ENCODE results near the gene RANBP3.

RANBP3 gene

GRCh38 chr19:5925830-5926427 lies 52.0 kb downstream of the RANBP3 start:
- DNase-seq (ENCODE audit: low read depth): no peak

- no peak for DNase-seq (ENCODE audit: low read depth)
Measured at GRCh38 chr19:5923356-5923755, 54.6 kb downstream of the RANBP3 start.

DNA sequence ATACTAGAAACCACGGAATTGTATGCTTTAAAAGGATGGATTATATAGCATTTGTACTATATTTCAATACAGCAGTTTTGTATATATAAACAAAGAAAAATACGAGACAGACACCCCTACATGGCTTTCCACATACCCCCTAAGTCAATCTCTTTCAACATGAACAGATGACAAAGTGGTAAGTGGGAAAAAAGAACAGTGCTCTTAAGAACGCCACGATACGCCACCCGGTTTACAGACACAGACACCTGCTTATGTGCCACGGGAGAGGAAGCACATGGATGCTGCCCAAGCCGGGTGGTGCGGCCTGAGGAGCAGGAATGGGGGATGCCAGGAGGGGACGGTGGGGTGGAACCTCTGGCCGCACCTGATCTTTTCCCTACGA lies 55.8 kb downstream of the RANBP3 start:
- DNase-seq (ENCODE audit: low read depth): no peak

GRCh38 chr19:5921516-5922160 lies 56.3 kb downstream of the RANBP3 start:
- no peak for DNase-seq (ENCODE audit: low read depth)

- DNase-seq (ENCODE audit: low read depth): no peak
Measured at GRCh38 chr19:5918463-5919079, 59.4 kb downstream of the RANBP3 start.

DNA sequence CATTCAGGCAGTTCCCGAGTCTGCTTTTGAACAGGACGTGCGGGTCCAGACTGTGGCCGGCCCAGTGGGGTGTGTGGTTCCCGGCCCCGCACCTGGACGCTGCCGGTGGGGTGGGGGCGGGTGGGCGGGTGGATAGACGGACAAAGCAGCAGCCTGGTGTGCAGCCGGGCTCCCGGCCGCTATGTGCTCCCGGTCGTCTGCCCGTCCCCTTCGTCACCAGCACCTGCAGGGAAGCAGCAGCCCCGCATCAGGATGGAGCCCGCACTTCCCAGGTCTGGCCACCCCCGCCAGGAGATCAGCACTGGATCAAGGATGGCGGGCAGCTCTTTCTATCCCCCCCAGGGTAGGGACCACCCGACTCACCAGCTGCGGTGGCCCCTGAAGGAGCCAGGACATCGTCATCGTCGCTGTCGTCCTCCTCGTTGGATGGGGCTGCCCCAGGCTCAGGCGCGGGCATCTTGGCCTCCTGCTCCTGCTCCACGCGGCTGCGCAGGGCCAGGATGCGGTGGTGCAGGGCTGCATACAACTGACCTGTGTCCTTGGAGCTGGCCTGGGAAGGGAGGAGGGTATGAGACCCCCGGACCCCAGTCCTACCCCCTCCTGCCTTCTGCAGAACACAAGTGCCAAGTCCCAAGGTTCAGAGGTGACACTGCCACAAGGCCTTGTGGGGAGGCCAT lies 60.4 kb downstream of the RANBP3 start:
- DNase-seq (ENCODE audit: low read depth): no peak

- no peak for DNase-seq (ENCODE audit: low read depth)
Measured at GRCh38 chr19:5916181-5916708, 61.7 kb downstream of the RANBP3 start.

GRCh38 chr19:5915782-5916165 lies 62.2 kb downstream of the RANBP3 start:
- no peak for DNase-seq (ENCODE audit: low read depth)

DNA sequence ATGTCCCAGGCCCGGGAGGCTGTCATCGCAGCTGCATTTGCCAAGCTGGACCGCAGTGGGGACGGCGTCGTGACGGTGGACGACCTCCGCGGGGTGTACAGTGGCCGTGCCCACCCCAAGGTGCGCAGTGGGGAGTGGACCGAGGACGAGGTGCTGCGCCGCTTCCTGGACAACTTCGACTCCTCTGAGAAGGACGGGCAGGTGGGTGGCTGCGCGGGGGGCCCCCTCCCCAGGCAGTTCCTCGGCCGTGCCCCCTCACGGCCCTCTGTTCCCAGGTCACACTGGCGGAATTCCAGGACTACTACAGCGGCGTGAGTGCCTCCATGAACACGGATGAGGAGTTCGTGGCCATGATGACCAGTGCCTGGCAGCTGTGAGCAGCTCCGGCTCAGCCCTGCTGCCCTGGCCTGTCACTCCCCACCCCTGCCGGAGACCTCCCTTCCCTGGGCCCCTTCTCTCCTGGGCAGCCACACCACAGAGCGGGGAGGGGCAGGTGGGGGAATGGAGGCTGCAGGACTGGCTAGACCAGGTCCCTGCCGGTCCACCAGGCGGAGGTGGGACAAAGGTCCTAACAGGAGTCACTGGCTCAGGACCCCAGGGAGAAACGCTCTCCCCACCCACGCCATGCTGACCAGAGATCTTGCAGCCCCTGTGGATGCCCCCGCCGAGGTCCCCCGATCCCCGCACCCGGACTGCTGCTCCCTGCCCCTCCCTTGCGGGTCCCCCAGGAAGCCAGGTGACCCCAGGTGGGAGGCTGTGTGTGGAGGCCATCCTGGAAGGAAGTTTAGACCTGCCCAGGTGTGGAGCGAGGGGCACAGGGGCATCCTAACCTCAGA lies 62.8 kb downstream of the RANBP3 start:
- DNase-seq (ENCODE audit: low read depth): no peak

GRCh38 chr19:5914358-5914774 lies 63.6 kb downstream of the RANBP3 start:
- DNase-seq (ENCODE audit: low read depth): no peak

GRCh38 chr19:5913739-5914357 lies 64.1 kb downstream of the RANBP3 start, which contains the start of gene CAPS:
CAPS (plus strand) TSS chr19:5914254; CDS start chr19:5914407, 153 bp downstream.
- no peak for DNase-seq (ENCODE audit: low read depth)

DNA sequence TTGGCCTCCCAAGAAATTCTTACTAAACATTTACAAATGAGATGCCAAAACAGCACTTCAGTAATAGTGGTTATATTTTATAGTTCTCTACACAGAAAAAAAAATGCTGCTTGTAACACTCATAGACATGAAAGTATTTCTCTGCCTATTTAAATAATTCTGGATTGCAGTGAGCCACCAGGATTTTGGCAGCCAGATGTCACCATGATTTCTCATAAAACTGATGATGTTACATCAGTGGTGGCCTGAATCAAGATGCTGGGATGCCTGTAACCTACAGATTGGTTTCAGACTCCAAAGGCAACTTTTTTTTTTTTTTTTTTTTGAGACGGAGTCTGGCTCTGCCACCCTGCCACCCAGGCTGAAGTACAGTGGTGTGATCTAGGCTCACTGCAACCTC lies 66.6 kb downstream of the RANBP3 start:
- DNase-seq (ENCODE audit: low read depth): no peak

- no peak for DNase-seq (ENCODE audit: low read depth)
Measured at GRCh38 chr19:5910638-5910907, 67.4 kb downstream of the RANBP3 start.

- no peak for DNase-seq (ENCODE audit: low read depth)
Measured at GRCh38 chr19:5908773-5909442, 69.0 kb downstream of the RANBP3 start.

GRCh38 chr19:5907241-5907640 lies 70.7 kb downstream of the RANBP3 start:
- DNase-seq (ENCODE audit: low read depth): no peak

- no peak for DNase-seq (ENCODE audit: low read depth)
Measured at GRCh38 chr19:5905114-5905778, 72.7 kb downstream of the RANBP3 start.

DNA sequence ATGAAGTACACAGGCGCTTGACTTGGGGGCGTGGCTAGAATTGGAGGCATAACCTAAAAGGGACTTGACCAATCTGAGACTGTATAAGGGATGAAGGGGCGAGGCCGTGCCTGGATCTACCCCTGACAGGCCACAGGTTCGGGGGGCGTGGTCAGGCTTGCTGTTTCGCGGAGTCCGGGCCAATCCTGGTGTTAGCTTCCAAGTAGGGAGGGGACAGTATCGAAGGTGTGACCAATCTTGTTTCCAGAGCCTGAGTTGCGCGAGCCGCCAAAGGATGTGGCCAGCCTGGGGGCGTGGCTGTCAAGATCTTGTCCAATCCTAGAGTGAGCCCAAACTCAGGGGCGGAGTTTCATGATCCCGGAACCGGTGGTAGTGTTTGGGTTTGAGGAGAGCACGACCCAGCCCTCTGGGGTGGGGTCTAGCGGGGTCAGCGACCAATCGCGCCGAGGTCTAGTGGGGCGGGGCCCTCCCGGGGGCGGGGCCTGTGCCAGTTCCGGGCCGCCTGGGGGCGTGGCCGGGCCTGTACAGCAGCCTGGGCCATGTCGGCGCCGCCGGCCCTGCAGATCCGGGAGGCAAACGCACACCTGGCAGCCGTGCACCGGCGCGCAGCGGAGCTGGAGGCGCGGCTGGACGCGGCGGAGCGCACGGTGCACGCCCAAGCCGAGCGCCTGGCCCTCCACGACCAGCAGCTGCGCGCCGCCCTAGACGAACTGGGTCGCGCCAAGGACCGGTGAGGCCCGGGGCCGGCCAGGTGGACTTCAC lies 73.4 kb downstream of the RANBP3 start, which contains the start of gene VMAC:
VMAC (plus strand) TSS at position 521 of the 762 bp plus-strand sequence; CDS start at position 540, 19 bp downstream.
- peak; percentile 100 for DNase-seq (ENCODE audit: low read depth)

DNA sequence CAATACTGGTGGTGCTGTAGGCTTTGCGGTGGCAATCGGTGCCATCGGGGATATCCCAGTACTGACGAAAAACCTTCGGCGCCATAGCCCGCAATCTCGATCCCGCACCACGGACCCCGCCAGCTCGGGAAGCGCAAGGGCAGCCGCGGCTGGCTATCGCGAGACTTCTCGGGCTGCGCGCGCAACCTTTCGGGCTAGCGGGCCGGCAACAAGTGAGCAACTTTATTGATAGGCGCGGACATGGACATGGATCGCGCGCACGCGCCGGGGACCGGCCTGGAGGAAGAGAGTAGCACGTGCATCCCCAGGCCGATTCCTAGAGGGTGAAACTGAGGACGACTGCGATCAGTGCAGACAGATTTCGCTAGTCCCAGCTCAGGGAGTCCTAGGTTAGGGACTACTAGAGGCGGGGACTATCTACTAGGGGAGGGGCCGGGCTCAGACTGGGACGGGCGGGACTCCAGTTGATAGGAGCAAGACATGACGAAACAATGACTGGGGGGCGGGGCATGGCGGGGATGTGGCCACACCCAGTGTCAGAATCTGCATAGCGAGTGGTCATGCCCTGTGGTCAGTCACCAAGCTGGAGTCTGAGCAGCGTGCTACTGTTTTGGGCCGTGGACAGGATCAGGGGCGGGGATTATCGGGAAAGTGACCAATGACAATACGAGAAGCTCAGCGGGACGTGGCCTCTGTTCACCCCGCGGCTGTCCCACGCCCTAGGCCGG lies 74.2 kb downstream of the RANBP3 start, which contains the start of gene NDUFA11:
NDUFA11 (minus strand) TSS at position 167 of the 728 bp plus-strand sequence; CDS start at position 85, 82 bp downstream.
- peak; percentile 93 for DNase-seq (ENCODE audit: low read depth)

Data from T-helper 22 cell (primary cell).